Measurements from ENCODE around the gene HOXC6. TPM values are rescaled to one million over a fixed set of nuclear protein-coding genes. Genes with fewer than 3 reads are reported as not detected.

The HOXC6 gene
- total RNA-seq, 4 donors from 2014 or later, result 0.21 to 1.1 (median 0.30) TPM; not detected in 1

GRCh38 chr12:54054742-54055194, 26.5 kb downstream of the HOXC6 start:
- DNase-seq, result no peak
- H3K36me3 ChIP-seq, result no peaks in the 10 kb centered on the region
- intact Hi-C loops (cut with DNase I), result no loop called here
- H3K27ac ChIP-seq, result peak overlapping the region in 3 of 4 donors; percentile 89 to 96 (median 91)
- no peaks in the 10 kb centered on the region for H3K9me3 ChIP-seq
- TF ChIP-seq POLR2A (IDR thresholded peaks at IDR 0.05), result no peak
- TF ChIP-seq, protein P1, sequence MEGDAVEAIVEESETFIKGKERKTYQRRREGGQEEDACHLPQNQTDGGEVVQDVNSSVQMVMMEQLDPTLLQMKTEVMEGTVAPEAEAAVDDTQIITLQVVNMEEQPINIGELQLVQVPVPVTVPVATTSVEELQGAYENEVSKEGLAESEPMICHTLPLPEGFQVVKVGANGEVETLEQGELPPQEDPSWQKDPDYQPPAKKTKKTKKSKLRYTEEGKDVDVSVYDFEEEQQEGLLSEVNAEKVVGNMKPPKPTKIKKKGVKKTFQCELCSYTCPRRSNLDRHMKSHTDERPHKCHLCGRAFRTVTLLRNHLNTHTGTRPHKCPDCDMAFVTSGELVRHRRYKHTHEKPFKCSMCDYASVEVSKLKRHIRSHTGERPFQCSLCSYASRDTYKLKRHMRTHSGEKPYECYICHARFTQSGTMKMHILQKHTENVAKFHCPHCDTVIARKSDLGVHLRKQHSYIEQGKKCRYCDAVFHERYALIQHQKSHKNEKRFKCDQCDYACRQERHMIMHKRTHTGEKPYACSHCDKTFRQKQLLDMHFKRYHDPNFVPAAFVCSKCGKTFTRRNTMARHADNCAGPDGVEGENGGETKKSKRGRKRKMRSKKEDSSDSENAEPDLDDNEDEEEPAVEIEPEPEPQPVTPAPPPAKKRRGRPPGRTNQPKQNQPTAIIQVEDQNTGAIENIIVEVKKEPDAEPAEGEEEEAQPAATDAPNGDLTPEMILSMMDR (IDR thresholded peaks at IDR 0.05), result no peak
- peak overlapping the region; percentile 53 to 76 (median 69) for H3K4me3 ChIP-seq
- WGBS, 2 donors, result 1 to 34% methylated on average over 7 to 17 of the region's 24 CpGs
- H3K27me3 ChIP-seq, result peaks cover 0 to 58% (median 0%) of the 10 kb centered on the region in 4 donors
- peaks cover 11 to 73% (median 22%) of the 10 kb centered on the region in 3 donors for H3K4me1 ChIP-seq

DNA sequence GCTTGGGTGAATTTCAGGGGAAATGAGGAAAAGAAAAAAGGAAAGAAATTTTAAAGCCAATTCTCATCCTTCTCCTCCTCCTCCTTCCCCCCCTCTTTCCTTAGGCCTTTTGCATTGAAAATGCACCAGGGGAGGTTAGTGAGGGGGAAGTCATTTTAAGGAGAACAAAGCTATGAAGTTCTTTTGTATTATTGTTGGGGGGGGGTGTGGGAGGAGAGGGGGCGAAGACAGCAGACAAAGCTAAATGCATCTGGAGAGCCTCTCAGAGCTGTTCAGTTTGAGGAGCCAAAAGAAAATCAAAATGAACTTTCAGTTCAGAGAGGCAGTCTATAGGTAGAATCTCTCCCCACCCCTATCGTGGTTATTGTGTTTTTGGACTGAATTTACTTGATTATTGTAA, 27.3 kb downstream of the HOXC6 start:
- H3K27me3 ChIP-seq, result peaks cover 0 to 58% (median 0%) of the 10 kb centered on the region in 4 donors
- WGBS, 2 donors, result 44 to 45% methylated on average over 2 of the region's 2 CpGs
- H3K9me3 ChIP-seq, result no peaks in the 10 kb centered on the region
- H3K27ac ChIP-seq, result peak overlapping the region in 2 of 4 donors; percentile 0 to 96
- no peak for TF ChIP-seq POLR2A (IDR thresholded peaks at IDR 0.05)
- TF ChIP-seq, protein P1 (IDR thresholded peaks at IDR 0.05), result no peak
- peak overlapping the region in 3 of 4 donors; percentile 28 to 76 (median 68) for H3K4me3 ChIP-seq
- H3K4me1 ChIP-seq, result peaks cover 11 to 65% (median 22%) of the 10 kb centered on the region in 3 donors
- H3K36me3 ChIP-seq, result no peaks in the 10 kb centered on the region
- DNase-seq, result no peak
- intact Hi-C loops (cut with DNase I), result no loop called here

GRCh38 chr12:54056110-54056509, 27.9 kb downstream of the HOXC6 start:
- no peaks in the 10 kb centered on the region for H3K36me3 ChIP-seq
- H3K9me3 ChIP-seq, result no peaks in the 10 kb centered on the region
- TF ChIP-seq POLR2A (IDR thresholded peaks at IDR 0.05), result no peak
- TF ChIP-seq, protein P1 (IDR thresholded peaks at IDR 0.05), result no peak
- intact Hi-C loops (cut with DNase I), result no loop called here
- DNase-seq, result no peak
- peak overlapping the region in 1 of 4 donors; percentile 18 for H3K27ac ChIP-seq
- peaks cover 0 to 58% (median 0%) of the 10 kb centered on the region in 4 donors for H3K27me3 ChIP-seq
- H3K4me1 ChIP-seq, result peaks cover 11 to 65% (median 18%) of the 10 kb centered on the region in 3 donors
- H3K4me3 ChIP-seq, result peak overlapping the region in 1 of 4 donors; percentile 28

DNA sequence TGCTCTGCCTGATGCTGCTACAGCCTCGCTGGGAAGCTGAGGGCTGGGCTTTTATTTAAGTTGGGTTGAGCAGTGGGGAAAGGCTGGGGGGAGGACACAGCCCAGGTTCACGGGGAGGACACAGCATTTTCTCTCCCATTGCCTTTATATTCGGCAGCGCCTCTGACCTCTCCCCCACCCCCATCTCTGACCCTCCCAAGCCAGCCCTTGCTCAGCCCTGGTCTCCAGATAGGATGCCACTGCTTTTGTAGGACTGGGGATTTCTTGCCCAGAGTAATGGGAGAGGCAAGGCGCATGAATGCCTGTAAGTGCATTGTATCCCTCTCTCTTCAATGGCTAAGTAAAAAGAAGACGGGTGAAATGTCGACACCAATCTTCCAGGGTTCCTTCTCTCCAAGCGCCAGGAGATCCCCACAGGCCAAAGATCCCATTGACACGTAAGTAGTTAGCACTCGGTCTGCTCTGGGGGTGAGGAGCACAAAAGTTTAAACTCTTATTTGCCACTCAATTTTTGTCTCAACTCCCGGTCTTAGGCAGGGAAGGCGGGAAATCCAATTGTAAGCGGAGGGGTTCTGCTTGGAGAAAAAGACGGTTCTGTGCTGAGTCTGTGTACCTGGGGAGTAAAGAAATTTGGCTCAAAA, 30.0 kb downstream of the HOXC6 start:
- TF ChIP-seq, protein P1 (IDR thresholded peaks at IDR 0.05), result no peak
- no peak for TF ChIP-seq POLR2A (IDR thresholded peaks at IDR 0.05)
- Histone ChIP-seq H3K27ac (no peak overlapping the region), H3K4me1 (peaks cover 1 to 44% (median 2%) of the 10 kb centered on the region in 3 donors), H3K36me3 (no peaks in the 10 kb centered on the region), H3K27me3 (peaks cover 0 to 55% (median 0%) of the 10 kb centered on the region in 4 donors), H3K9me3 (no peaks in the 10 kb centered on the region), H3K4me3 (no peak overlapping the region)
- intact Hi-C loops (cut with DNase I), result no loop called here
- DNase-seq, result no peak
- WGBS, 2 donors, result 69 to 73% methylated on average over 9 to 13 of the region's 14 CpGs

- no peaks in the 10 kb centered on the region for H3K36me3 ChIP-seq
- DNase-seq, result no peak
- peaks cover 0 to 34% (median 0%) of the 10 kb centered on the region in 3 donors for H3K4me1 ChIP-seq
- TF ChIP-seq, protein P1 (IDR thresholded peaks at IDR 0.05), result no peak
- TF ChIP-seq POLR2A (IDR thresholded peaks at IDR 0.05), result no peak
- intact Hi-C loops (cut with DNase I), result no loop called here
- 68% methylated on average over 7 of the region's 7 CpGs for WGBS, 2 donors
- H3K27ac ChIP-seq, result no peak overlapping the region
- H3K4me3 ChIP-seq, result no peak overlapping the region
- no peaks in the 10 kb centered on the region for H3K9me3 ChIP-seq
- peaks cover 0 to 51% (median 0%) of the 10 kb centered on the region in 4 donors for H3K27me3 ChIP-seq
These were observed 31.4 kb downstream of the HOXC6 start for GRCh38 chr12:54059668-54060067.

All from esophagus squamous epithelium (tissue), 5 donors.